ENCODE results near the gene GPR89B. TPM values are rescaled to one million over a fixed set of nuclear protein-coding genes. Genes with fewer than 3 reads are reported as not detected.
"Not testable (repeated sequence)": the region's sequence is repeated elsewhere in the genome, so short reads cannot be mapped to it uniquely, and the experiment has no call there.

The GPR89B gene
- total RNA-seq, 1 donor from 2014 or later = 17.8 TPM

GRCh38 chr1:147919896-147920295 is 8.3 kb upstream of the GPR89B start:
- peaks cover 15% of the 10 kb centered on the region for H3K27me3 Mint-ChIP-seq
- no peak overlapping the region for H3K27ac Mint-ChIP-seq
- CTCF ChIA-PET = no interaction called here
- H3K9me3 Mint-ChIP-seq = no peaks in the 10 kb centered on the region
- no peaks in the 10 kb centered on the region for H3K4me1 Mint-ChIP-seq
- intact Hi-C loops (cut with micrococcal nuclease) = no loop called here
- DNase-seq (no peak), ATAC-seq (ENCODE audit: low read depth) (no peak)
- no peak for TF ChIP-seq CTCF (IDR thresholded peaks at IDR 0.05)
- POLR2A ChIA-PET = interaction anchor here (0.6 kb wide), 1 partner anchor 344 kb away, joined by 3 read pairs; no protein-coding TSS in a partner anchor
- no peaks in the 10 kb centered on the region for H3K36me3 Mint-ChIP-seq (ENCODE audit: low read depth)
- no peak overlapping the region for H3K4me3 Mint-ChIP-seq

DNA sequence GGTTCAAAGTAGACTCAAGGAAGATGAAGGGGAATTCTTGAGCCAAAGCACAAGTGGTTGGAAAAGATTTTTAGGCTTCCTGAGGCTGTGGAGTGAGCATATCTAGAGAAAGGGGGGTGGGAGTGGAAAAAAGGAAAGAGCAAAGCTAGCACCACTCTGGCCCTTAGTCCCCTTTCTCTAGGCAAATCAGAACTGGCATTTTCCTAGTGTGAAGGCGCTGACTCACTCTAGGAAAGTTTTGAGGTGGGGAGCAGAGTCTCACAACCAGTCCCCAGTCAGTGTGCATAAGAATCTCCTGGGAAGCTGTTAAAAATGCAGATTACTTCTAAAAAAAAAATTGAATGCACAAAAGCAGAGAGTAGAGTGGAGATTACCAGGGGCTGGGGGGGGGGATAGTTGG is 3.4 kb upstream of the GPR89B start:
- Mint-ChIP-seq H3K4me1 (peaks cover 3% of the 10 kb centered on the region), H3K36me3 (ENCODE audit: low read depth) (no peaks in the 10 kb centered on the region), H3K4me3 (no peak overlapping the region), H3K9me3 (no peaks in the 10 kb centered on the region), H3K27me3 (no peaks in the 10 kb centered on the region), H3K27ac (no peak overlapping the region)
- ATAC-seq (ENCODE audit: low read depth) = no peak
- ChIA-PET CTCF (no interaction called here), POLR2A (no interaction called here)
- no peak for TF ChIP-seq CTCF (IDR thresholded peaks at IDR 0.05)
- intact Hi-C loops (cut with micrococcal nuclease) = no loop called here
- DNase-seq = no peak

DNA sequence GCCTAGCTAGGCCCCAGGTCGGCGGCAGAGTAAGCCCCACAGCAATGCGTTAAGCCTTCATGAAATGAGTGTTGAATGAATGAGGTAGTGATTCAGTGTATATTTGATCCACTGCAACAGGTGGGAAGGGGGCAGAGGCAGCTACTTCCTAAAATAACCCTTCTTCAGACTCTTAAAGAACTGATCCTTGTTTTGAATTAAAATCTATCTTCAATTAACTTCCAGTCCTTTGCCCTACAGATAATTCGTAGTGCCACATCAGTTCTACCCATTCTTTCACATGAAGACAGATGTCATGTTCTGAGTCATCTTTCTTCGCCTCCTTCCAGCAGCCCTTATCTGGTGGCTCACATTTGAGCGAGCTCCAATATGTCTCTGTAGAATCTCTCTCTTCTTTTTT is 1.0 kb upstream of the GPR89B start:
- H3K9me3 Mint-ChIP-seq; H3K4me3 Mint-ChIP-seq; POLR2A ChIA-PET; intact Hi-C loops (cut with micrococcal nuclease); H3K27ac Mint-ChIP-seq; H3K36me3 Mint-ChIP-seq (ENCODE audit: low read depth); ATAC-seq (ENCODE audit: low read depth); CTCF ChIA-PET; H3K4me1 Mint-ChIP-seq; DNase-seq; H3K27me3 Mint-ChIP-seq: not testable (repeated sequence)

DNA sequence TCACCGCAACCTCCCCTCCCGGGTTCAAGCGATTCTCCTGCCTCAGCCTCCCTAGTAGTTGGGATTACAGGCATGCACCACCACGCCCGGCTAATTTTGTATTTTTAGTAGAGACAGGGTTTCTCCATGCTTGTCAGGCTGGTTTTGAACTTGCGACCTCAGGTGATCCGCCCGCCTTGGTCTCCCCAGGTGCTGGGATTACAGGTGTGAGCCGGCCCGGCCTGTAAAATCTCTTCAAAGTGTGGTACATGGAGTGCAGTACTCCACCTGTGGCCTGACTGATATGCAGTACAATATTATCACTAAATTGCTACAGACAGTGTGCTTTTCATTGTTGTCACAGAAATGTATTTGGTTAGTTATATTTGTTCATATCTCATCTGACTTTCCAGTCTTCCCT is 531 bp upstream of the GPR89B start:
- DNase-seq; CTCF ChIA-PET; POLR2A ChIA-PET; intact Hi-C loops (cut with micrococcal nuclease); ATAC-seq (ENCODE audit: low read depth); H3K4me1 Mint-ChIP-seq; H3K9me3 Mint-ChIP-seq; H3K27me3 Mint-ChIP-seq; H3K4me3 Mint-ChIP-seq; H3K36me3 Mint-ChIP-seq (ENCODE audit: low read depth); H3K27ac Mint-ChIP-seq: not testable (repeated sequence)

GRCh38 chr1:147931137-147931536 is 2.9 kb downstream of the GPR89B start:
- H3K9me3 Mint-ChIP-seq; H3K27me3 Mint-ChIP-seq; CTCF ChIA-PET; H3K4me1 Mint-ChIP-seq; H3K36me3 Mint-ChIP-seq (ENCODE audit: low read depth); DNase-seq; POLR2A ChIA-PET; ATAC-seq (ENCODE audit: low read depth); H3K4me3 Mint-ChIP-seq; H3K27ac Mint-ChIP-seq; intact Hi-C loops (cut with micrococcal nuclease): not testable (repeated sequence)

- POLR2A ChIA-PET; H3K4me3 Mint-ChIP-seq; H3K9me3 Mint-ChIP-seq; DNase-seq; H3K4me1 Mint-ChIP-seq; intact Hi-C loops (cut with micrococcal nuclease); ATAC-seq (ENCODE audit: low read depth); CTCF ChIA-PET; H3K27me3 Mint-ChIP-seq; H3K27ac Mint-ChIP-seq: not testable (repeated sequence)
- H3K36me3 Mint-ChIP-seq (ENCODE audit: low read depth) = peaks cover 12% of the 10 kb centered on the region
Measured at GRCh38 chr1:147935296-147935695, 7.1 kb downstream of the GPR89B start.

DNA sequence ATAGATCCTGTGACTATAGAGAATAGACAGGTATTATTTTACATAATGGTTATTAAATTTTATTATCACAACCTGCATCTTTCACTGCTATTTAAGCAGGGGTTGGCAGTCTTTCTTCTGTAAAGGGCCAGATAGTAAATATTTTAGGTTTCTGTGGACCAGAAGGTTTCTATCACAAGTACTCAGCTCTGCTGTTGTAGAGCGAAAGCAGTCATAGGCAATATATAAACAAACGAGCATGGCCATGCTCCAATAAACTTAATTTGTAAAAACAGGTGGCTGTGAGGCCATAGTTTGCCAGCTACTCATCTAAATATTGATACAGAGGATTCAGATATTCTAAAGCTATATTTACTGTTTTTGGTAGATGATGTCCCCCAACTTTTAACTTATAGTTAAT is 12.2 kb downstream of the GPR89B start:
- POLR2A ChIA-PET; DNase-seq; CTCF ChIA-PET; intact Hi-C loops (cut with micrococcal nuclease); H3K27ac Mint-ChIP-seq; H3K4me3 Mint-ChIP-seq; H3K9me3 Mint-ChIP-seq; ATAC-seq (ENCODE audit: low read depth); H3K27me3 Mint-ChIP-seq; H3K4me1 Mint-ChIP-seq: not testable (repeated sequence)
- H3K36me3 Mint-ChIP-seq (ENCODE audit: low read depth) = peaks cover 13% of the 10 kb centered on the region

DNA sequence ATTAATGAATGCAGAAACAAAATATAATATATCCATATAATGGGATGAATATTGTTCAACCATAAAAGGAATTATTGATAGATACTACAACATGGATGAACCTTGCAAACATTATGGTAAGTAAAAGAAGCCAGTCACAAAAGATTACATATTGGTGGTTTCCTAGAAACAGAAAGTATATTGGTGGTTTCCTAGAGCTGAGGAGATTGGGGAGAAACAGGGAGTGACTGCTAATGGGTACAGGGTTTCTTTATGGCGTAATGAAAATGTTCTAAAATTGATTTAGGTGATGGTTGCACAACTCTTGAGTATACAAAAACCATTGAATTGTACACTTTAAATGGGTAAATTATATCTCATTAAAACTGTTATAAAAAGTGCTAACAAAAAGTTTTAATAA is 14.3 kb downstream of the GPR89B start:
- POLR2A ChIA-PET; ATAC-seq (ENCODE audit: low read depth); H3K27me3 Mint-ChIP-seq; H3K27ac Mint-ChIP-seq; intact Hi-C loops (cut with micrococcal nuclease); CTCF ChIA-PET; H3K4me3 Mint-ChIP-seq; H3K36me3 Mint-ChIP-seq (ENCODE audit: low read depth); H3K4me1 Mint-ChIP-seq; H3K9me3 Mint-ChIP-seq; DNase-seq: not testable (repeated sequence)

GRCh38 chr1:147949517-147949916 is 21.3 kb downstream of the GPR89B start:
- CTCF ChIA-PET; H3K9me3 Mint-ChIP-seq; H3K27me3 Mint-ChIP-seq; DNase-seq; H3K36me3 Mint-ChIP-seq (ENCODE audit: low read depth); intact Hi-C loops (cut with micrococcal nuclease); H3K27ac Mint-ChIP-seq; ATAC-seq (ENCODE audit: low read depth); POLR2A ChIA-PET; H3K4me3 Mint-ChIP-seq; H3K4me1 Mint-ChIP-seq: not testable (repeated sequence)

DNA sequence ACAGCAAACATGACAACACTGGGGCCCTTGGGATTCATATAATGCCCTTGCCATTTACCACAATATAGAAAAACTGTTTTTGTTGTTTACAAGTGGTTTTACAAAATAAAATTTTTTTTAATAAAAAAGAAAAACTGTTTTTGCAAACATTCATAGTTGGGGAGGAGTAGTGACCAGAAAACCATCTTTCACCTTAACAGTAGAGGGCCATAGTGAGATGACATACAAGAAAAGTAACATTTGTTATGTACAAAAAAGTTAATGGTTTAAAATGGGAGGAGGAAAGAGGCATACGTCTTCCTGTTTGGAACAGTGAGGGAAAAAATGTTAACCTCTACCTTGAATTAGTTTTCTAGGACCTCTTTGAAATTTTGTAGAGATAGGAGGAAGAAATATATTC is 30.7 kb downstream of the GPR89B start:
- H3K4me3 Mint-ChIP-seq; H3K27me3 Mint-ChIP-seq; H3K27ac Mint-ChIP-seq; ATAC-seq (ENCODE audit: low read depth); H3K4me1 Mint-ChIP-seq; CTCF ChIA-PET; DNase-seq; intact Hi-C loops (cut with micrococcal nuclease); H3K36me3 Mint-ChIP-seq (ENCODE audit: low read depth); H3K9me3 Mint-ChIP-seq; POLR2A ChIA-PET: not testable (repeated sequence)

DNA sequence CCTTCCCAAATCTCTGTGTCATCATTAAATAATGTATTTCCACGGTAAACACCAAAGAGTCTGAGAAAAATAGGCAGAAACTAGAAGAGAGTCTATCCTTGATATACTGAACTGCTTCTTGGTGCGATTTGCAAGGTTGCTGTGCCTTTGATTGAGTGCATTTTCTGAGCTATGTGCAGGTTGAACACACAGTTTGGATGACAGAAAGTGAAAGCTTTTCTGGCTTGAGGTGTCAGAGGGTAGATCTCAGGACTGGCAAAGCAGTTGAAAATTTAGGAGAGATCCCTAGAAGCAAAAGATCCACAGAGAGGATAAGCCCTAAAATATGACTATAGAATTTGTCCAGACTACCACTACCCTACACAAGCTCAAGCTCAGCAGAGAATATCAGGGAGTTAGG is 31.5 kb downstream of the GPR89B start:
- H3K36me3 Mint-ChIP-seq (ENCODE audit: low read depth); intact Hi-C loops (cut with micrococcal nuclease); H3K4me1 Mint-ChIP-seq; ATAC-seq (ENCODE audit: low read depth); H3K27me3 Mint-ChIP-seq; H3K9me3 Mint-ChIP-seq; H3K27ac Mint-ChIP-seq; POLR2A ChIA-PET; CTCF ChIA-PET; DNase-seq; H3K4me3 Mint-ChIP-seq: not testable (repeated sequence)
